Measurements from ENCODE around the gene NDFIP1. TPM values are rescaled to one million over a fixed set of nuclear protein-coding genes. Genes with fewer than 3 reads are reported as not detected.

Gene NDFIP1
- total RNA-seq, 1 donor from 2014 or later, result 54.3 TPM

- intact Hi-C loops (cut with micrococcal nuclease), result no loop called here
- ATAC-seq, result no peak
- no peak for DNase-seq
Measured at GRCh38 chr5:142202282-142202681, 93.7 kb downstream of the NDFIP1 start.

Other genes with a start within 250 kb of the NDFIP1 start
- gene PCDH1, start 230.4 kb upstream of the NDFIP1 start, total RNA-seq, result 17.2 TPM
- gene DELE1, start 184.9 kb upstream of the NDFIP1 start, total RNA-seq, result 107 TPM
- gene PCDH12, start 150.6 kb upstream of the NDFIP1 start, total RNA-seq, result 11.1 TPM
- 99.8 TPM for gene RNF14, start 139.7 kb upstream of the NDFIP1 start, total RNA-seq
- gene GNPDA1, start 95.8 kb upstream of the NDFIP1 start, total RNA-seq, result 20.2 TPM
- 8.3 TPM for gene SPRY4, start 216.2 kb downstream of the NDFIP1 start, total RNA-seq

All from left ventricle myocardium superior (tissue), 1 donor.